Mucosa of gallbladder (tissue), 1 donor: ENCODE measurements around the gene ALKBH7. TPM values are rescaled to one million over a fixed set of nuclear protein-coding genes. Genes with fewer than 3 reads are reported as not detected.
"Not testable (repeated sequence)": the region's sequence is repeated elsewhere in the genome, so short reads cannot be mapped to it uniquely, and the experiment has no call there.

Experiments used
- DNase-seq: peaks from one replicate; pipeline ENCODE4 v3.0.0-alpha.2; 2020; ENCODE audit warnings: low spot score
- total RNA-seq: library from RNA; stranded (reverse); gene quantifications from one replicate; pipeline ENCODE4 v1.2.1, GENCODE V29; 2021
- donor health status: DM: no; HTN: no; CAD: no.

The ALKBH7 gene, protein sequence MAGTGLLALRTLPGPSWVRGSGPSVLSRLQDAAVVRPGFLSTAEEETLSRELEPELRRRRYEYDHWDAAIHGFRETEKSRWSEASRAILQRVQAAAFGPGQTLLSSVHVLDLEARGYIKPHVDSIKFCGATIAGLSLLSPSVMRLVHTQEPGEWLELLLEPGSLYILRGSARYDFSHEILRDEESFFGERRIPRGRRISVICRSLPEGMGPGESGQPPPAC
- total RNA-seq, result 91.5 TPM

DNA sequence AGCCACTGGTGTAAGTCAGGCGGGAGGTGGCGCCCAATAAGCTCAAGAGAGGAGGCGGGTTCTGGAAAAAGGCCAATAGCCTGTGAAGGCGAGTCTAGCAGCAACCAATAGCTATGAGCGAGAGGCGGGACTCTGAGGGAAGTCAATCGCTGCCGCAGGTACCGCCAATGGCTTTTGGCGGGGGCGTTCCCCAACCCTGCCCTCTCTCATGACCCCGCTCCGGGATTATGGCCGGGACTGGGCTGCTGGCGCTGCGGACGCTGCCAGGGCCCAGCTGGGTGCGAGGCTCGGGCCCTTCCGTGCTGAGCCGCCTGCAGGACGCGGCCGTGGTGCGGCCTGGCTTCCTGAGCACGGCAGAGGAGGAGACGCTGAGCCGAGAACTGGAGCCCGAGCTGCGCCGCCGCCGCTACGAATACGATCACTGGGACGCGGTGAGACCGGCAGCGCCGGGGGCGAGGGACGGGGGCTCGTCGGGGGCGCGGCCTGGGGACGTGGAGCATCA, at the start of gene ALKBH7:
TSS of gene ALKBH7 (plus strand) at position 201 of the 502 bp plus-strand sequence. CDS start at position 228, 27 bp downstream.
- DNase-seq, result peak; percentile 100

DNA sequence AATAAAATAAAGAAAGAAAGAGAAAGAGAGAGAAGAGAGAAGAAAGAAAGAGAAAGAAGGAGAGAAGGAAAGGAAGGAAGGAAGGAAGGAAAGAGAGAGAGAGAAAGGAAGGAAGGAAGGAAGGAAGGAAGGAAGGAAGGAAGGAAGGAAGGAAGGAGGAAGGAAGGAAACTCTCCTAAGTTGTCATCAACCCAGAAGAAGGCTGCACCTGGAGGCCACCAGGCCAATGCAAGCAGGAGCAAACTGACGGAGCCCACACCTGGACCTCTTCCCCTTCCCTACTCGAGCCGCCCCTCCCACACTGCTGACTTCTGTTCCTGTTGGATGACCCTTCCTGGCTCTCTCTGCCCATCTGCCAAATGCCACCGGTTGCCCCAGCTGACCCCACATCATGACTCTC, 47.8 kb upstream of the ALKBH7 start:
- DNase-seq, result no peak

DNA sequence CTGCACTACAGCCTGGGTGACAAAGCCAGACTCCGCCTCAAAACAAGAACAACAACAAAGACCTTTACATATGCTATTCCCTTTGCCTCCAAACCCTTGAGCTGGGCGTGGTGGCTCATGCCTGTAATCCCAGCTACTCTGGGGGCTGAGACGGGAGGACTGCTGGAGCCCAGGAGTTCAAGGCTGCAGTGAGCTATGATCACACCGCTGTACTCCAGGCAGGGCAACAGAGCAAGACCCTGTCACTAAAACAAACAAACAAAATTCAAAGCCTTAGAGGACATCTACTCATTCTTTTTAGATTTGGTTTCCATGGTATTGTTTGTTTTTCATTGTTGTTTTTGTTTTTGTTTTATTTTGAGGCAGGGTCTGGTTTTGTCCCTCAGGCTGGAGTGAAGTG, 47.0 kb upstream of the ALKBH7 start:
- no peak for DNase-seq

DNA sequence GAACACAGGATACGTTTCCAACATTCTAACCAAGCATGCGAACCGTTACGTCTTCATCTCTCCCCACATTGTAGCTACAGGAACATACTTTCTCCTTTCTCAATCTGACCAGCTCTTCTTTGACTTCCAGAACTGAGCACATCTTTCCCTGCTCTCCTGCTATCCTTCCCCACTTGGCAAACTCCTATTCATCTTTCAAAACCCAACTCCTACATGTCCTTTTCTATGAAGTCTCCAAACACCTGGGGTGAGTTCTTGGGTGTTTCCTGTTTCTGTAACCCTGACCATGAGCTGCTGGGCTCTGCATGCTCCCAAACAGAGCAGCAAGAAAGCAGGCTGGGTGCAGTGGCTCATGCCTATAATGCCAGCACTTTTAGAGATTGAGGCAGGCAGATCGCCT, 45.8 kb upstream of the ALKBH7 start:
- no peak for DNase-seq

DNA sequence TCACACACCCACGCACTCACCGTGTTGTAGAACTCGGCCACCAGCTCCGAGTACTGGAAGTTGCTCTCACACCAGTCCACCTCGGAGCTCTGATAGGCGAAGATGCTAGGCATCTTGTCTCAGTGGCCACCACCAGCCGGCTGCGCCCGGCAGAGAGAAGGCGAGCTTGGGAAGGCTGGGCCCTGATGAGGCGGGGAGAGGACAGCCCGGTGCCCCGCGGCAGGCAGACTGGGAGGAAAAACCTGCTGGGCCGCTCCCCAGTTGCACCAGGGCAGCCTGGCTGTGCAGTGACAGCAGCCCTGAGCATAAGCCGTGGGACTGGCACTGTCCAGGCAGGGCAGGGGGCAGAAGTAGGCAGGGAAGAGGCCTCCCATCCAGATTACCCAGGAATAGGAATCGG, 39.2 kb upstream of the ALKBH7 start, which contains the start of gene ACER1:
TSS of gene ACER1 (minus strand) at position 174 of the 400 bp plus-strand sequence. CDS start at position 113, 61 bp downstream.
- DNase-seq, result no peak

DNA sequence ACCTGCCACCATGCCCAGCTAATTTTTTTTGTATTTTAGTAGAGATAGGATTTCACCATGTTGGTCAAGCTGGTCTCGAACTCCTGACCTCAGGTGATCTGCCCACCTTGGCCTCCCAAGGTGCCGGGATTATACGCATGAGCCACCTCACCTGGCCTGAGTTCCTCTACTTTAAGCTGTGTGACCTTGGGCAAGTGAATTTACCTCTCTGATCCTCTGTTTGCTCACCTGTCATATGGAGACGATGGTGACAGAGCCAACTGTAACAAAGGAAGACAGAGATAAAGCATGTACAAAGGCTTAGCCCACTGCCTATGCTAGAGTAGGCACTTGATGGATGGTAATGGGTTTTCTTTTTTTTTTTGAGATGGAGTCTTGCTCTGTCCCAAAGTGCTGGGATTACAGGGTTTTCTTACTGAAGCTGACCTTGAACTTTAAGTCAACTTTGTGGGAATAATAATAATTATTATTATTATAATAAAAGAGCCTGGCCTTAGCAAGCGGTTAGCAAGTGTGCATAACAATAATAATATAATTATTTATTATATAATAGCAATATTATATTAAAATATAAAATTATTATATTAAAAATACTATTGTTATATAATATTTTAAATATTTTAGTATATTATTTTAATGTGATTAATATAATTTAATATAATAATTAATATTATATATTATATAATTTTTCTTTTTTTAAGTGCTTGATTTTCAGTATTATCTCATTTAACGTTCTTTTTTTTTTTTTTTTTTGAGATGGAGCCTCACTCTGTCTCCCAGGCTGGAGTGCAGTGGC, 37.9 kb upstream of the ALKBH7 start:
- no peak for DNase-seq

DNA sequence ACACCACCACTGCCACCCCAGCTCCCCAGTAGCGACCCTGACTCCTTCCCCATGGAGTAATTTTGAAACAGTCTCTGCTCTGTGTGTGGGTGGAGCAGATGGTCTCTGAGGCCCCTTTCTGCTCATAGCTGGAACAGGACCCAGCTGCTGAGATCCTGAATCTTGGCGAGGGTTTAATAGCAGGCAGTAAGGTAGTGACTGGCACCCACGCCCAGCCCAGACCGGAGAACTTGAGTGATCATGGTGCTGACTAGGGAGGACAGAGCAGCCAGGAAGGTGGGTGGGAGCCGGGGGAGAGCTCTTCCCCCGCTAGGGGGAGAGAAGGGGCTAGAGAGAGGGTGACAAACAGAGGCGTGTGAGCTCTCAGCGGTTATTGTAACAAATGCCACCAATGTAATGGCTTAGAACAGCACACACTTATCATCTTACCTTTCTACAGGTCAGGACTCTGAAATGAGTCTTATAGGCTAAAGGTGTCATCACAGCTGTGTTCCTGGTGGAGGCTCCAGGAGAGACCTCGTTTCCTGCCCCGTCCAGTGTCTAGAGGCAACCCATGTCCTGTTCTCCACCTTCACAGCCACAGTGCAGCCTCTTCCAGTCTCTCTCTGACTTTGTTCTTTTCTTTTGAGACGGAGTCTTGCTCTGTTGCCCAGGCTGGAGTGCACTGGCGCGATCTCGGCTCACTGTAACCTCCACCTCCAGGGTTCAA, 31.9 kb upstream of the ALKBH7 start:
- DNase-seq, result no peak

DNA sequence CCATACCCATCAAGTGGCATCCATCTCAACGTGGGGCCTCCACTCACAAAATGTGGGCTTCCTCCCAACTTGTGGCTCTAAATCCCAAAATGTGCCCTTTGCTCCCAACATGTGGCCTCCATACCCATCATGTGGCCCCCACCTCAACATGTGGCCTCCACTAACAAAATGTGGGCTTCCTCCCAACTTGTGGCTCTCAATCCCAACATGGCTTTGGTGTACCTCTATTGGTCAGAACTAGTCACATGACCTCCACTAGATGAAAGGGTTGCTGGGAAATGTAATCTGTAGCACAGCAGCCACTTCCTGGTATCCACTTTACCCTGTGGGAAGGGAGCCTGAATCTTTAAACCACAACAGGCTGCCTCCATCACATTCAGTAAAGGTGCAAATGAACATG, 29.1 kb upstream of the ALKBH7 start:
- DNase-seq, result no peak

DNA sequence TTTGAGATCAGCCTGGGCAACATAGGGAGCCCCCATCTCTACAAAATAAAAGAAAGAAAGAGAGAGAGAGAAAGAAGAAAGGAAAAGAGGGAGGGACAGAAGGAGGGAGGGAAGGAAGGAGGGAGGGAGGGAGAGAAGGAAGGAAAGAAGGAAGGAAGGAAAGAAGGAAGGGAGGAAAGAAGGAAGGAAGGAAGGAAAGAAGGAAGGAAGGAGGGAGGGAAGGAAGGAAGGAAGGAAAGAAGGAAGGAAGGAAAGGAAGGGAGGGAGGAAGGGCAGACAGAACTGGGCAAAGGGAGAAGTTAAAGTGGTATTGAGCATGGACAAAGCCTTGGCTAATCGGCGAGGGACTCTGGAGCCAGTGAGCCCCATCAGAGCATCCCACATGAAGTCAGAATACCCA, 23.3 kb upstream of the ALKBH7 start:
- not testable (repeated sequence) for DNase-seq

DNA sequence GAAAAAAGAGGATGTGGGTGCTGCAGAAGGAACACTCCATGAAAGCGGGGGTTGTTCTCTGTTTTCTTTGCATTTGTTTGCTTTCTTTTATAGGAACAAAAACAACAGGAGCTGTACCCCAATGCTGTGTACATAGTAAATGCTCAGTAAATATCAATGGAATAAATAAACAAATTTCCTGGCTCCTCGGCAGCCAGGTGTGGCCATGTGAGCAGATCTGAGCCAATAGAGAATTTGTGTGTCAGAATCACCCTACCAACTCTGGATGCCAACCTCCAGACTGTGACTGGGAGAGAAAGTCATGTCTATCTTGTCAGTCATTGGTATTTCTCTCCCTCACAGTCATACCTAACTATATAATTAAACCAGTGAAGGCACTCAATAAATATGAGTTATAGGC, 21.9 kb upstream of the ALKBH7 start:
- no peak for DNase-seq

DNA sequence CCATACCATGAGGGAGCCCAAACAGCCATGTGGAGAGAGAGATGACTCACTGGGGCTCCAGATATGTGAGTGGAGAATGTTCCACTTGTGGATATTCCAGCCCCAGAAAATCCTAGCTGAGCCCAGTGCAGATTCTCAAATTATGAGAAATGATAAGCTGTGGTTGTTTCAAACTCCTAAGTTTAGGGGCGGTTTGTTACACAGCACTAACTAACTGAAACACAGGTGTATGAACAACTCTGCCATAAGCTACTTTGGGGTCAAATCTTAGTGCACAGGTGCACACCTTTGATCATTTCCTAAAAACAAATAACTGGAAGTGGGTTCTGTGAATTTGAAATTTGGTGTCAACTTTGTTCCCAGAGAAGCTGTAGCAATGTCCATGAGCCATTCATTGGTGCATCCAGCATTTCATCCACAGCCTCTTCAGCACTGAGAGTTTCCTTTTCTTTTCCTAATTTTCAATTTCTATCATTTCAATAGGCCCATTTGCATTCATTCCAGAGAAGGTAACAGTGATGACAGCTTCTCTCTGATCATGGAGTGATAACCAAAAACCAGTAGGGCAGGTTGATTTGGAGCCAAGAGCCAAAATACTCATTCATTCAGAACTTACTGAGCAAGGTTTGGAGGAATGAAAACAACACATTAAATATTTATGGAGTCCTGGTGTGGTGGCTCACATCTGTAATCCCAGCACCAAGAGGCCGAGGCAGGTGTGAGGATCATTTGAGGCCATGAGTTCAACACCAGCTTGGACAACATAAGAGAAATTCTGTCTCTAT, 20.0 kb upstream of the ALKBH7 start:
- no peak for DNase-seq

DNA sequence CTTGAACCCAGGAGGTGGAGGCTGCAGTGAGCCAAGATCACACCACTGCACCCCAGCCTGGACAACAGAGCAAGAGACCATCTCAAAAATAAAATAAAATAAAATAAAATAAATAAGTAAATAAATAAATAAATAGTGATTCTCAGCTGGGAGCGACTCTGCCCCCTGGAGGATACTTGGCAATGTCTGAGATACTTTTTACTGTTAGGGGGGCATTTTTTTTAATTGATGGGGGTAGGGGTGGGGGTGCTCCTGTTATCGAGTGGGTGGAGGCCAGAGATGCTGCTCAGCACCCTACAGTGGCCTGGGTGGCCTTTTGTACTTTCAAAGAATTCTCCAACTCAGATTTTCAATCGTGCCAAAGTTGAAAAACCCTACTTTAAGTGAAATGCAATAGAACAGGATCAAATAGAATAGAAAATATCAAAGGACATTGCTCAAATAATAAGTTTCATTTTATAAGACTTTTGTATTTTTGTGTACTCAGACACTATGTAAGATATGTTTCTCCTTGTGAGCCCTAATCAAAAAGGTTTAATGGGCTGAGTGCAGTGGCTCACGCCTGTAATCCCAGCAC, 18.4 kb upstream of the ALKBH7 start:
- no peak for DNase-seq

DNA sequence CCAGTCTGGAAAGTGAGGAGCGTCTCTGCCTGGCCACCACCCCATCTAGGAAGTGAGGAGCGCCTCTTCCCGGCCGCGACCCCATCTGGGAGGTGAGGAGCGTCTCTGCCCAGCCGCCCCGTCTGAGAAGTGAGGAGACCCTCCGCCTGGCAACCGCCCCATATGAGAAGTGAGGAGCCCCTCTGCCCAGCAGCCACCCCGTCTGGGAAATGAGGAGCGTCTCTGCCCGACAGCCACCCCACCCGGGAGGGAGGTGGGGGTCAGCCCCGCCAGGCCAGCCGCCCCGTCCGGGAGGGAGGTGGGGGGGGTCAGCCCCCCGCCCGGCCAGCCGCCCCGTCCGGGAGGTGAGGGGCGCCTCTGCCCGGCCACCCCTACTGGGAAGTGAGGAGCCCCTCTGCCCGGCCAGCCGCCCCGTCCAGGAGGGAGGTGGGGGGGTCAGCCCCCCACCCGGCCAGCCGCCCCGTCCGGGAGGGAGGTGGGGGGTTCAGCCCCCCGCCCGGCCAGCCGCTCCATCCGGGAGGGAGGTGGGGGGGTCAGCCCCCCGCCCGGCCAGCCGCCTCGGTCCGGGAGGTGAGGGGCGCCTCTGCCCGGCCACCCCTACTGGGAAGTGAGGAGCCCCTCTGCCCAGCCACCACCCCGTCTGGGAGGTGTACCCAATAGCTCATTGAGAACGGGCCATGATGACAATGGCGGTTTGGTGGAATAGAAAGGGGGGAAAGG, 17.1 kb upstream of the ALKBH7 start:
- not testable (repeated sequence) for DNase-seq

DNA sequence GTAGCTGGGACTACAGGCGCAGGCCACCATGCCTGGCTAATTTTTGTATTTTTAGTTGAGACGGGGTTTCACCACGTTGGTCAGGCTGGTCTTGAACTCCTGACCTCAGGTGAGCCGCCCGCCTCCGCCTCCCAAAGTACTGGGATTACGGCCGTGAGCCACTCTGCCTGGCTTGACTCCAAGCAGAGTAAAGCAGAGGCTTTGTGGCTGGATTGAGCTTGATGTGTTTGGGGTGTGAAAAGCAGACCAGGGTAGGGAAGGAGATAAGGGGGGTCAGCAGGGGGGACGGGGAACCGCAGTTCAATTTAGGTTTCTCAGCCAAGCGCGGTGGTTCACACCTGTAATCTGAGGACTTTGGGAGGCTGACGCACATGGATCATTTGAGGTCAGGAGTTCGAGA, 15.4 kb upstream of the ALKBH7 start:
- DNase-seq, result no peak

DNA sequence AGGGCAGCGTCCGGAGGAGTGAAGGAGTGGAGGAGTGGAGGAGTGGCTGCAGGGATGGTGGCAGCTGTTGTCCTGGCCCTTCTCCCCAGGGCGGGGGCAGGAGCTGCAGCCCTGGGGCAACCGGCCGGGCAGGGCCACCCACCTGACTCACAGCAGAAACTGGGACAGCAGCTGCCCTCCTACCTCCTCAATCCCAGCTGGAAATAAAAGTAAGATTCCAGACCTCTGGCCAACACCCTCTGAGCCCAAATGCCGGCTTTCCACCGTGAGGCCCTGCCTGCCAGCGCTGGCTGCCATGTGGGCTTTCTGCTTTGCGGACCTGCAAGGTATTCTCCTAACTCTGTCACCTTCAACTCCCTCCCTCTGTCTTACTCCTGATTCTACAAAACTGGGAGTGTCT, 14.6 kb upstream of the ALKBH7 start:
- no peak for DNase-seq

DNA sequence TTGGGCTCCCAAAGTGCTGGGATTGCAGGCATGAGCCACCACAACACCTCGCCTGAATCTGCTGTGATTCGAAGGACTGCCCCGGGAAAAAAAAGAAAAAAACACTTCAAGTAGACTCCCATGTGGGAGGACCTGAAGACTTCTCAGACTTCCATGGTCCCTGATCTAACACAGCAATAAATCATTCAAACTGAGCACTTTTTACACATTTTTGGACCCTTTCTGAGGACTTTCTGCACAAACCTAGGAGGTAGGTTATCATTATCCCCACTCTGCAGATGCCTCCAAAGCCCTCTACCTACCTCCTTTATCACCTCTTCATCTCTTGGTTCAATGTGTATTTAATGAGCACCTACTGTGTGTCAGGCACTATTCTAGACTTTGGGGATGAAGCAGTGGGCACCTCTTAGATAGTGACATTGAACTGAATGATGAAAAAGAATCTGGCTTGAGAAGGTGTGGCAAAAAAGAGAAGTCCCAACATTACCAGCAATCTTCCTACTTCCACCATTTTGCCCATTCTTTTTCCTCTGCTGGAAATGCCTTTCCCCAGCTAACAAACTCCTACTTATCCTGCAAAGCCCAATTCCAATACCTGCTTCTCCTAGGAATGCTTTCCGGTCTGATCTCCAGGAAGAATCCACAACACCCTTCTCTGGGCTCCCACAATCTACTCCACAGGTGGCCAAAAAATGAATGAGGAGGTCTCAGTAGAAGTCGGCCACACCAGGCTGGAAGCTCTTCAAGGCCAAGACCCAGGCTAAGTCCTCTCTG, 12.8 kb upstream of the ALKBH7 start:
- no peak for DNase-seq

DNA sequence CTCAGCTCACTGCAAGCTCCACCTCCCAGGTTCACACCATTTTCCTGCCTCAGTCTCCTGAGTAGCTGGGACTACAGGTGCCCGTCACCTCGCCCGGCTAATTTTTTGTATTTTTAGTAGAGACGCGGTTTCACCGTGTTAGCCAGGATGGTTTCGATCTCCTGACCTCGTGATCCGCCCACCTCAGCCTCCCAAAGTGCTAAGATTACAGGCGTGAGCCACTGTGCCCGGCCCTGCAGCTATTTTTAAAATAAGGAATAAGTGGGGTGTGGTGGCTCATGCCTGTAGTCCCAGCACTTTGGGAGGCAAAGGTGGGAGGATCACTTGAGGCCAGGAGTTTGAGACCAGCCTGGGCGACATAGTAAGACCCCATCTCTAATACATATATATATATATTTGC, 12.1 kb upstream of the ALKBH7 start:
- DNase-seq, result not testable (repeated sequence)

DNA sequence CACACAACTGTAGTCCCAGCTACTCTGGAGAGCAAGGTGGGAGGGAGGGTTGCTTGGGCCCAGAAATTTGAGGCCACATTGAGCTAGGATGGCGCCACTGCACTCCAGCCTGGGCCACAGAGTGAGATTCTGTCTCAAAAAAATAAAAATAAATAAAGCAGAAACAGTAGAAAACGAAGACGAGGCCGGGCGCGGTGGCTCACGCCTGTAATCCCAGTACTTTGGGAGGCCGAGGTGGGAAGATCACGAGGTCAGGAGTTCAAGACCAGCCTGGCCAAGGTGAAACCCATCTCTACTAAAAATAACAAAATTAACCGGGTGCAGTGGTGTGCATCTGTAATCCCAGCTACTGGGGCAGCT, 11.8 kb upstream of the ALKBH7 start:
- DNase-seq, result not testable (repeated sequence)

DNA sequence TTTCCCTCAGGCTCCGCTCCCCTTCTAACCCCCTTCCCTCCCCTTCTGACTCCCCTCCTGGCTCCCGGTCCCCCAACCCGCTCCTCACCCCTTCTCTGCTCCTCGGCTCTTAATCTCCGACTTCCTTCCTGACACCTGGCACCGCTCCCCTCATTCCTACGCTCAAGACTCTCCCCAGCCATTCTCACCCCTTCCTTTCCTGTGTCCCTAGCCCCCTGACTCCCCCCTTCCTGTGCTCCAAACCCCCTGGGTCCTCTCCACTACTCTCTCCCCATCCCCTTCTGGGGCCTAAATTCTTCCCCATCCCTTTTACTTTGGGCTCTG, 10.6 kb upstream of the ALKBH7 start:
- DNase-seq, result no peak

DNA sequence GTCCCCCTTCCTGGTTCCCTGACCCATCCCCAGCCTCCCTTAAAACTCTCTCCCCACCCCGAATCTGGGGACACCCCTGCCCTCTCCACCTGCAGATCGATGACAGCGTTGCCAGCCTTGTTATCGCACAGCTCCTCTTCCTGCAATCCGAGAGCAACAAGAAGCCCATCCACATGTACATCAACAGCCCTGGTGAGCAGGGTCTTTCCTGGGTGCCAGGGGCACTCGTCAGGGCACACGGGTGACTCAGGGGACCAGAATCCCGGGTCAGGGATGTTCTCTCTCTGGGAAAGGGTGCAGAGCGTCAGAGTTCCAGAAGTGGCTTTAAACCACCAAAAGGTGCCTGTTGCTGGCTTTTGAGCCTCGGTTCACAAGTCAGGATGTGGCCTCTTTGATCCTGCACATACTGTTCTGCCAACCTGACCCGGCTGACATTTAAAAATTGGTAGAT, 10.2 kb upstream of the ALKBH7 start:
- no peak for DNase-seq
